Activated CD4-positive, alpha-beta T cell treated with anti-CD3 and anti-CD28 coated beads, Interleukin-2, amount 50 U/mL, for 4 hours (primary cell): ENCODE measurements around the gene ZNF573.

Experiments used
- DNase-seq, 2 experiments: peaks; one replicate each; pipeline ENCODE4 v3.0.0-alpha.2; 2020

The ZNF573 gene

GRCh38 chr19:37695144-37695899 lies 84.1 kb downstream of the ZNF573 start:
- no peak for DNase-seq

GRCh38 chr19:37692956-37693620 lies 86.3 kb downstream of the ZNF573 start:
- no peak for DNase-seq

DNA sequence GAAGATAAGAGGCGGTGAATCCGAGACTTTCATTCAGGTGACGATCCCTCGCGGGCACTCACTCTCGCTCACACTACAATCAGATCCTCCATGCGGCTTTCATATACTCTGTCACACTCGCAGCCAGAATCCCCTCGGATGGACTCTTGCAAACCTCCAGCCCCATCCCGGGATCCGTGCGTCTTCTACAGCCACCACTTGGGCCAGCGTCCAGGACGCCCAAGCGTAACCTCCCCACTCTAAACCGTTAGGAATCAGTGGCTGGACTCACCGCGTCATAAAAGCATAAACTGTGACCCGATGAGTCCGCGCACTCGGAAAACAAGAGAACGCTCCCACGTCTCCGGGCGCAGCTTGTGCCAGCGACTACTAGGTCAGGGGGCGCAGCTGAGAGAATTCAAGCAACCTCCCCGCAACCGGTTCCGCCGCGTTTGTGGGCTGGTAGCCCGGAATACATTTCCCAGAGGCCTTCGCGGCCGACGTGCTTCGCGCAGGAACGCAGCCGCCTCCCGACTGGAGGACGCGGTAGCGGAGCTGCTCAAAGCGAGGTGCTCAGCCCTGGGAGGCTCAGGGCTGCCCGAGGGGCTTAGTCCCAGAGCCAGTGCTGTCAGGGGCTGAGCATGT lies 87.4 kb downstream of the ZNF573 start:
- DNase-seq: peak; percentile 74 to 76
